Tibial nerve (tissue), 4 donors: ENCODE data around the gene TNK2.

Experiments used
- CTCF ChIP-seq, 5 experiments: fragments of 200-600 bp in 3 of 5; fragments of 450-650 bp in 2 of 5; sonication (generic) in 3 of 5; IDR thresholded peaks; one replicate each; pipeline ENCODE4 v1.5.1; 2016 to 2019; ENCODE audit warnings: antibody characterized with exemption in 5 of 5, mild to moderate bottlenecking in 3 of 5, moderate library complexity in 2 of 5
- EP300 ChIP-seq, 2 donors: sonication (generic); formaldehyde crosslinking; IDR thresholded peaks; one replicate each; pipeline ENCODE4 v1.6.1; 2017; ENCODE audit warnings: antibody characterized with exemption in 2 of 2, mild to moderate bottlenecking in 1 of 2
- POLR2A ChIP-seq, 2 donors: fragments of 450-650 bp; IDR thresholded peaks; one replicate each; pipeline ENCODE4 v1.6.1; 2017; ENCODE audit warnings: antibody characterized with exemption in 2 of 2, mild to moderate bottlenecking in 2 of 2, moderate library complexity in 2 of 2

- no peak for TF ChIP-seq CTCF (IDR thresholded peaks at IDR 0.05)
- no peak for TF ChIP-seq POLR2A (IDR thresholded peaks at IDR 0.05)
- no peak for TF ChIP-seq EP300 (IDR thresholded peaks at IDR 0.05)
Measured at GRCh38 chr3:195889870-195890295, 18.5 kb downstream of the TNK2 start.
